Measurements from ENCODE around the gene FILIP1.

- TF ChIP-seq CTCF (IDR thresholded peaks at IDR 0.05; ENCODE audit: insufficient read depth, low read depth, low read length) (no peak), EZH2 (IDR thresholded peaks at IDR 0.05; ENCODE audit: insufficient read depth, low read length) (no peak)
Measured at GRCh38 chr6:75347898-75348610, 145.5 kb downstream of the FILIP1 start.
